C4-2B (cell line): Measurements from ENCODE around the gene CAMKK1.

Experiments used
- CTCF ChIP-seq: fragments of 450-650 bp; conservative IDR thresholded peaks from 2 replicates; pipeline ENCODE4 v1.5.1; 2017; ENCODE audit warnings: mild to moderate bottlenecking
- ZFX ChIP-seq: fragments of 450-650 bp; IDR thresholded peaks from 2 replicates; pipeline ENCODE4 v1.6.1; 2017

GRCh38 chr17:3859940-3860339 is 32.9 kb downstream of the CAMKK1 start:
- TF ChIP-seq CTCF, result no peak
- no peak for TF ChIP-seq ZFX
